NB4 (cell line): ENCODE results near the gene UNC5A.

Experiments used
- DNase-seq: peaks from one replicate; pipeline ENCODE4 v3.0.0; 2010; ENCODE audit warnings: low read depth
- H3K4me3 ChIP-seq: one replicate; pipeline ENCODE4 v1.5.1; 2011; ENCODE audit warnings: mild to moderate bottlenecking, low read depth, low read length, moderate library complexity
- MYC ChIP-seq: IDR thresholded peaks from 2 replicates; pipeline ENCODE4 v1.6.1; 2011; ENCODE audit warnings: low read depth, low read length
- POLR2A ChIP-seq: IDR thresholded peaks from 2 replicates; pipeline ENCODE4 v1.6.1; 2011; ENCODE audit warnings: mild to moderate bottlenecking; ENCODE audit not compliant: insufficient read length; ENCODE audit errors: extremely low read depth
- TF ChIP-seq, protein P1 (sequence below): IDR thresholded peaks from one replicate; pipeline ENCODE4 v1.5.1; 2012; ENCODE audit warnings: low read depth, low read length
- TF ChIP-seq, protein P2 (sequence below): IDR thresholded peaks from 2 replicates; pipeline ENCODE4 v1.6.1; 2011; ENCODE audit warnings: low read depth, low read length

Gene UNC5A

DNA sequence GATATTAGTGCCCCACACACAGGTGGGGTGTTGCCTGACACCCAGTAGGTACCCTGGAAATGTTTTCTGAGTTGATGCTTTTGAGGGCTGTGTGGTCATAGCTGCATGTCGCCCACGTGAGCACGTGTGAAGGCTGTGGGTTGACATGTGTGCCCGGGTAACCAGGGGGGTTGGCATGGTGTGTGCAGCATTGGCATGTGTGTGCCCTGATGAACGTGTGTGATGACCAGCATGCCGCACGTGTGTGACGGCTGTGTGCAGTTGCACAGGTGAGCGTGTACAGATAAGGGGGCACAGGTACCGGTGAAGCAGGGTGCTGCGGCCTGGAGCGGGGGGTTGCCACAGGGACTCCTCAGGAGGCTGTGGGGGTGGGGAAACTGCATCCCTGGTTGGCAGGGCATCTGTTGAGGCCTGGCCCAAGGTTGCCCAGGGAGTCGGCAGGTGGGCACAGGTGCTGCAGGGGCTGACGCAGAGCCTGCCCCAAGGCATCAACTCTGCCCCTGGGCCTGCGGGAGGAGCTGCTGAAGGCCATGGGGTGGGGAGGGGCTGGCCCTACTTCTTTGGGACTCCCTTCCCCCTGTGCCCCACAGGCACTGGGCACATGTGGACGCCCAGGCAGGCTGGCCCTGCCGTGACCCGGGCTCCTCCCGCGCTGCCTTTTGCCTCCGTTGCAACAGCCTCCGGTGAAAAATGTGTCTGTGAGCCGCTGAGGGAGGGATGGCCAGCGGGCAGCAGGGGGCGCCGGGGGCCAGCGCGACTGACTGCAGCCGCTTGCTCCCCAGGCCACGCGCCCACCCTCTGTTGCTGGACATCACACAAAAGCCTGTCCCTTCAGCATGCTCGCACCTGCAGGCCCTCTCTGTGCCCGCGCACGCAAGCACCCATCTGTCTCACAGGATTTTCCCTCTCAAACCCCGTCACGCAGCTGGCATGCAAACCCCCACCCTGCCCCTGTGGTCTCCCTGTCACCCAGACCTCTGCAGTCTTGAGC lies 2.2 kb downstream of the UNC5A start:
- TF ChIP-seq POLR2A (no peak), MYC (peak; percentile 55)
- TF ChIP-seq, protein P1, sequence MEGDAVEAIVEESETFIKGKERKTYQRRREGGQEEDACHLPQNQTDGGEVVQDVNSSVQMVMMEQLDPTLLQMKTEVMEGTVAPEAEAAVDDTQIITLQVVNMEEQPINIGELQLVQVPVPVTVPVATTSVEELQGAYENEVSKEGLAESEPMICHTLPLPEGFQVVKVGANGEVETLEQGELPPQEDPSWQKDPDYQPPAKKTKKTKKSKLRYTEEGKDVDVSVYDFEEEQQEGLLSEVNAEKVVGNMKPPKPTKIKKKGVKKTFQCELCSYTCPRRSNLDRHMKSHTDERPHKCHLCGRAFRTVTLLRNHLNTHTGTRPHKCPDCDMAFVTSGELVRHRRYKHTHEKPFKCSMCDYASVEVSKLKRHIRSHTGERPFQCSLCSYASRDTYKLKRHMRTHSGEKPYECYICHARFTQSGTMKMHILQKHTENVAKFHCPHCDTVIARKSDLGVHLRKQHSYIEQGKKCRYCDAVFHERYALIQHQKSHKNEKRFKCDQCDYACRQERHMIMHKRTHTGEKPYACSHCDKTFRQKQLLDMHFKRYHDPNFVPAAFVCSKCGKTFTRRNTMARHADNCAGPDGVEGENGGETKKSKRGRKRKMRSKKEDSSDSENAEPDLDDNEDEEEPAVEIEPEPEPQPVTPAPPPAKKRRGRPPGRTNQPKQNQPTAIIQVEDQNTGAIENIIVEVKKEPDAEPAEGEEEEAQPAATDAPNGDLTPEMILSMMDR = peak; percentile 58
- TF ChIP-seq, protein P2, sequence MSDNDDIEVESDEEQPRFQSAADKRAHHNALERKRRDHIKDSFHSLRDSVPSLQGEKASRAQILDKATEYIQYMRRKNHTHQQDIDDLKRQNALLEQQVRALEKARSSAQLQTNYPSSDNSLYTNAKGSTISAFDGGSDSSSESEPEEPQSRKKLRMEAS = no peak; the same call in 1 of the 2 replicates
- no peak overlapping the region for H3K4me3 ChIP-seq
- DNase-seq = peak; percentile 57

DNA sequence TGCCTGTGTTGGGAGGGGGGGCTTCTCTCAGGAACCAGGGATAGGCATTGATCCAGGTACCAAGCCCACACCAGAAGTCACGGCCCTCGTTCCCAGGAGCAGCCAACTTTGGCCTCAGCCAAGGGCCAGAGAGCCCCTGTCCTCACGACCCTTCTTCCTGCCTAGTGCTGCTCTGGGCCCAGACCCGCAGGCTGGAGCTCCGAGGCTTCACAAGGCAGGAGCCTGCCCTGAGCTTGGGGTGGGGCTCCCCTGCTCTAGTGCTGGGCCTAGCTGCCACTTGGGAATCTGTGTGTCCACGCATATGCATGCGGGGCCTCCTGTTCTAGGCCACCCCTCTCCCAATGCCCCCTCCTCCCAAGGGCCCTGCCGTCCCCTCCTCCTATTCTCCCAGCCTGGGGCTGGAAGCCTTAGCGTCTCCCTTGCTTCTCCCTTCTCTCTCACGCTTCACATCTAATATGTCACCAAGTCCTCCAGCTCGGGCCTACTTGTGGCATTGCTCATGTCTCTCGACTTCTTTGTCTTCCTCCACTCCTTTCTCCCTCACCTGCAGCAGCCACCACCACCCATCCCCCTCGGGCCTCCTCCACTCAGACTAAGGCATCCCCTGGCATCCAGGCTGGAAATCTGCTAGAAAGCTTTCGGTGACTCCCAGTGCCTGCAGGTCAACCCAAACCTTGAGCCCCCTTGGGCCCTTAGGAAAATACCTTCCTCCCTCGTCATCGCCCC lies 3.4 kb downstream of the UNC5A start:
- no peak for DNase-seq
- H3K4me3 ChIP-seq = no peak overlapping the region
- TF ChIP-seq POLR2A (no peak), MYC (no peak)
- TF ChIP-seq, protein P2 = no peak
- TF ChIP-seq, protein P1 = no peak

DNA sequence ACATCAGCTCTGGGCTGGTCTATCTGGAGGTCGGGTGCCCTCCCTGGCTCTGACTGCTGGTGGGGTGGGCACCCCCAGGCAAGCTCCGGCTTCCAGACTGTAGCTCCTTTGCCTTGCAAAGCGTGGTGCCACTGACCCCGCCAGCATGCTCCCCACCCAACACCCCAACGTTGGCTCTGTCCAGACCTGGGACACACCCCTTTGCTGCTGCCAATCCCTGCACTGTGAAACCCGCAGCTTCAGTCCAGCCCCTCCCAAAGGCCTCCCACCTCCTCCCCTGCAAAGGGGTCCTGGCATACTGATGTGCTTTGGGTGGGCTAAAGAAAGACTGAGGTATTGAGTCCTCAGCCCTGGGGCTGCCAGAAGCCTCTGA lies 3.9 kb downstream of the UNC5A start:
- no peak overlapping the region for H3K4me3 ChIP-seq
- TF ChIP-seq MYC (no peak), POLR2A (no peak)
- no peak for DNase-seq

DNA sequence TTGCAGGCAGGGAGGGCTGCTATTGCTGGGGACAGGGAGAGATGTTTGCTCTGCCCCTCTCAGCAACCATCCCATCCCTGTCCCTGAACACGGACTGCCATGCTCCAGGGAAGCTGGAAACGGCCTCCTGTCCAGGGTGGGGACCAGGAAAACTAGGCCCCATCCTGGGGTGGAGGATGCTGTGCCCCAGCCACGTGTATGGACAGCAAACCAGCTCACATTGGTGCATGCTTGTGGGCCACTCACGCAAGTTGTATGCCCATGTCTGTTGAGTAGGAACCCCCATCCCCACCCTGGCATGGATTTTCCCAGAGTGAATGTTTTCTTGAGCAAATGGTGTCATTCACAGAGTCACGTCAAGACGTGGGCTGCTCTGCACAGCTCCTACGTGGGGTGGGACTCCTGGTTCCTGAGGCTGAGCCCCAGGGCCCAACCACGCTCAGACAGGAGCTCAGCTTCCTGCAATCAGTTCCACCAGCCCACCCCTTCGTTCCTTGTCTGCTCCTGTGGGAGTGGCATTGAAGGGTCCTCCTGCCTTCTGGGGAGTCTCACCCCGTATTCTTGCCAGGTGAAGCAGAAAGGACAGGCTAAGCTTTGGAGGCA lies 4.6 kb downstream of the UNC5A start:
- TF ChIP-seq POLR2A (no peak), MYC (no peak)
- TF ChIP-seq, protein P1 = no peak
- TF ChIP-seq, protein P2 = no peak
- no peak for DNase-seq
- H3K4me3 ChIP-seq = no peak overlapping the region

DNA sequence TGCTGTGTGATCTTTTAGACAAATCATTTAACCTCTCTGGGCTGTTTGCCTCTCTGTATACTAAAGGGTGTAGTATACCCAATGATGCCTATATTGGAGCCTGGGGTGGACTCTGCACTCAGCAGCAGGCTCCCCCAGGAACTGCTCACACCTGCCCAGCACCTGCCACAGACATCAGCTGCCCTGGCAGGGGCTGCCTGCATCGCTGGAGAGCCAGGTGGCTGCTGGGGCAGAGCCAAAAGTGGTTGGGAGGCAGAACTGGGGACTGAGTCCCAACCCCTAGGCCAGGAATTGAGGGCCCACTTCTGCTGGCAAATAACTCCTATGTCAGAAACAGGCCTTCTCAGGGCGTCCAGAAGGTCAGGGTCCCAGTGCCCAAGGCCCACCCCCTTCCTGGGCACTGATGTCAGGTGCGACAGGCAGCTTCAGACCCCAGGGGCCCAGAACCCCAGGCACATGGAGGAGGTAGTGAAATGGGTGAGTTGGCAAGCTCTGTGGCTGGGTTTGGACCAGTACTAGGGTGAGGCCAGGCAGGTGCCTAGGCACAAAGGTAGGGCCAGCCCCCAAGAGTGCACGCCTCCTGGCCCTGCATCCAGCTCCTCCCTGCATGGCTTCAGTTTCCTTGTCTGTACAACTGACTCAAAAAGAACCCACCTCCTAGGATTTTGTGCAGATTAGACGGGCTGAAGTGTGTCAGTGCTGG lies 5.8 kb downstream of the UNC5A start:
- H3K4me3 ChIP-seq = no peak overlapping the region
- DNase-seq = no peak
- TF ChIP-seq POLR2A (no peak), MYC (no peak)
- TF ChIP-seq, protein P2 = no peak
- TF ChIP-seq, protein P1 = no peak
